GM12878 (cell line): ENCODE results near the gene MAPK8IP1. TPM values are rescaled to one million over a fixed set of nuclear protein-coding genes. Genes with fewer than 3 reads are reported as not detected.

ENCODE experiments used
- ATAC-seq: fragments of 200-7000 bp; cut with Tn5 transposase; 3 replicates; pipeline ENCODE4 v1.9.1; 2020; ENCODE audit warnings: mild to moderate bottlenecking, moderate library complexity
- BruUV-seq: library from RNA; stranded (reverse); fragments of 400-500 nt; replicated peaks from 2 replicates; lab custom pipeline; 2021; lab: Mats Ljungman, UMichigan
- CTCF ChIA-PET: fragments of 300-600 bp; sonication (Branson Sonifier 250); formaldehyde crosslinking; extraction: SDS; loops from one replicate; lab custom pipeline; 2021; ENCODE audit warnings: inconsistent platforms; lab: Yijun Ruan, JAX
- POLR2A ChIA-PET: fragments of 350-600 bp; formaldehyde crosslinking; extraction: SDS; loops from one replicate; lab custom pipeline; 2021; ENCODE audit warnings: inconsistent platforms; lab: Charles Lee
- RAD21 ChIA-PET: fragments of 300-600 bp; sonication (Branson Sonifier 250); formaldehyde crosslinking; loops from one replicate; lab custom pipeline; 2023; ENCODE audit warnings: antibody characterized with exemption; ENCODE audit not compliant: unreplicated experiment; lab: Charles Lee
- SMC1A ChIA-PET: fragments of 300-600 bp; sonication (Branson Sonifier 250); formaldehyde crosslinking; loops from one replicate; lab custom pipeline; 2023; ENCODE audit not compliant: unreplicated experiment, uncharacterized antibody; lab: Charles Lee
- DNase-seq: peaks from one replicate; pipeline ENCODE4 v3.0.0-alpha.2; 2011; ENCODE audit warnings: low read depth, low spot score
- FAIRE-seq: peaks from 3 replicates; lab custom pipeline; 2011; peaks lifted over from hg19 to GRCh38; lab: Jason Lieb, UNC
- H2AFZ ChIP-seq: 2 replicates; pipeline ENCODE4 v1.6.0; 2011; ENCODE audit warnings: low read depth, low read length, control low read depth; ENCODE audit not compliant: control insufficient read depth
- H3K27ac ChIP-seq: 2 replicates; pipeline ENCODE4 v1.5.1; 2011; ENCODE audit warnings: control low read depth; ENCODE audit not compliant: control insufficient read depth, insufficient read depth
- H3K27me3 ChIP-seq, 2 experiments: replicated peaks in 1 of 2; 2 replicates each; pipeline versions ENCODE4 v1.6.0 to v1.6.1; 2011; ENCODE audit warnings: low read length in 1 of 2; ENCODE audit not compliant: control insufficient read depth in 2 of 2, insufficient read depth in 2 of 2
- H3K36me3 ChIP-seq, 2 experiments: 2 replicates each; pipeline ENCODE4 v1.5.1; 2011; ENCODE audit warnings: low read length in 1 of 2; ENCODE audit not compliant: control insufficient read depth in 2 of 2, insufficient read depth in 2 of 2
- H3K4me1 ChIP-seq: 2 replicates; pipeline ENCODE4 v1.6.1; 2011; ENCODE audit warnings: mild to moderate bottlenecking, low read length, moderate library complexity, mixed read lengths; ENCODE audit not compliant: control insufficient read depth, insufficient read depth
- H3K4me2 ChIP-seq: 2 replicates; pipeline ENCODE4 v1.6.0; 2011; ENCODE audit warnings: control low read depth; ENCODE audit not compliant: control insufficient read depth, insufficient read depth
- H3K4me3 ChIP-seq: fragments of 200-600 bp; sonication (generic); 2 replicates; pipeline ENCODE4 v1.5.1; 2016
- H3K79me2 ChIP-seq: 2 replicates; pipeline ENCODE4 v1.6.0; 2011; ENCODE audit warnings: low read length; ENCODE audit not compliant: control insufficient read depth, insufficient read depth
- H3K9ac ChIP-seq: 2 replicates; pipeline ENCODE4 v1.8.0; 2011; ENCODE audit warnings: low read length, control low read depth, mixed read lengths; ENCODE audit not compliant: control insufficient read depth, insufficient read depth
- H3K9me3 ChIP-seq: replicated peaks from 3 replicates; pipeline ENCODE4 v1.5.1; 2011; ENCODE audit warnings: mild to moderate bottlenecking, low read length; ENCODE audit not compliant: control insufficient read depth, insufficient read depth
- H4K20me1 ChIP-seq: 2 replicates; pipeline ENCODE4 v1.6.0; 2011; ENCODE audit not compliant: control insufficient read depth, insufficient read depth
- ATF7 ChIP-seq: fragments of 450-650 bp; IDR thresholded peaks from 2 replicates; pipeline ENCODE4 v1.6.1; 2016; ENCODE audit warnings: low read depth, mild to moderate bottlenecking
- IKZF1 ChIP-seq: fragments of 450-650 bp; conservative IDR thresholded peaks from 2 replicates; pipeline ENCODE4 v1.6.1; 2017; ENCODE audit warnings: antibody characterized with exemption, mild to moderate bottlenecking
- NFIC ChIP-seq: IDR thresholded peaks from 2 replicates; pipeline ENCODE4 v1.6.1; 2012; ENCODE audit warnings: low read depth, mild to moderate bottlenecking, inconsistent platforms, low read length, moderate library complexity
- SMARCA5 ChIP-seq: fragments of 450-650 bp; IDR thresholded peaks from 2 replicates; pipeline ENCODE4 v1.6.1; 2017; ENCODE audit warnings: mild to moderate bottlenecking
- ZNF217 ChIP-seq: fragments of 450-650 bp; IDR thresholded peaks from 2 replicates; pipeline ENCODE4 v1.6.1; 2017; ENCODE audit warnings: antibody characterized with exemption, mild to moderate bottlenecking
- WGBS: methylation state at CpG from one replicate; pipeline ENCODE4 v1.1.6; 2016; ENCODE audit warnings: low lambda C conversion rate; ENCODE audit not compliant: insufficient replicate concordance, insufficient coverage; ENCODE audit errors: missing lambda C conversion rate; 5-methylcytosine and 5-hydroxymethylcytosine counted together
- in situ Hi-C: fragments of 300-500 bp; cut with MboI; formaldehyde crosslinking; loops from 9 replicates; pipeline ENCODE4 v1.14.3; 2018; ENCODE audit warnings: mixed read lengths
- intact Hi-C: fragments of 100-400 bp; cut with micrococcal nuclease; formaldehyde crosslinking; loops from one replicate; pipeline ENCODE4 v1.14.2; 2022; ENCODE audit not compliant: unreplicated experiment
- polyA plus RNA-seq, 11 experiments: library from polyadenylated mRNA; depleted of rRNA in 4 of 11; unstranded in 6 of 11; stranded (reverse) in 5 of 11; fragments of >200 nt; fragmentation: Nextera tagmentation in 4 of 11; fragmentation: Illumina TruSeq in 1 of 11; extraction: Ambion mirVana in 4 of 11; extraction: Trizol in 1 of 11; gene quantifications; 1 replicate in 1 of 11; 2 replicates in 10 of 11; pipeline versions ENCODE4 v1.2.1 to v1.2.3, GENCODE V29; 2011 to 2016; ENCODE audit warnings: inconsistent platforms in 2 of 11, missing spikeins in 2 of 11, low read depth in 1 of 11
- total RNA-seq, 4 experiments: library from RNA; depleted of rRNA in 3 of 4; stranded (reverse); fragments of >200 nt in 3 of 4; fragmentation: Illumina TruSeq in 1 of 4; extraction: Trizol in 1 of 4; gene quantifications; 2 replicates each; pipeline versions ENCODE4 v1.2.1 to v1.2.3, GENCODE V29; 2013 to 2021

Gene MAPK8IP1
- total and polyA plus RNA-seq, 10 of the 15 experiments (the other 5 are each of a cell fraction or from before 2014, with no cell fraction given) = 0.04 to 0.44 (median 0.11) TPM; not detected in 2

DNA sequence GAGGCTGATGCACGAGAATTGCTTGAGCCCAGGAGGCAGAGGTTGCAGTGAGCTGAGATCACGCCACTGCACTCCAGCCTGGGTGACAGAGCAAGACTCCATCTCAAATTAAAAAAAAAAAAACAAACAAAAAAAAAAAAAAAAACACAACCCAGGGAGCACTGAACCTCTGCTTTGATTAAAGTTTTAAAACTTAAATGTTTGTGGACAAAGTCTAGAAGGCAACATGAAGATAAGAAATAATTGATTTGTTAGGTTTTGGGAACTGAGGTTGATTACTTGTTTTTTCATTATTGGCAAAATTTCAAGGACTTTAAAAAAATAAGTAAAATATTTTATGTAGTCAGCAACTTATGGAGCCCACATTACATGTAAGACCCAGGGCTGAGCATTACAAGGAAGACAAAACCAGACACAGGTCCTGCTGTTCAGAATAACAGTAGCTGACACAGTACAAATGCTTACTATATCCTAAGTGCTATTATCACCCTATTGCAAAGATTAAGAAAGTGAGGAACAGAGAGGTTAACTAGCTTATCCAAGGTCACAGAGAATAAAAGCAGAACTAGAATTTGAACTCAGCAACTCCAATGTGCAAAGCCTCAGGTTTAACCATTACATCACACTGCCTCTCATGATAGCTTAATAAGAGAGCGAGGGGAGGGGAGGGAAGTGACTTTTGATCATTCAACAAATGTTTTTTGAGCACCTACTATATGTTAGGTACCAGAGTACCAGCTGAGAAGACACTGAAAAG lies 40.5 kb upstream of the MAPK8IP1 start:
- intact Hi-C loops = loop anchor here (10.0 kb wide), 2 partner anchors 160 to 280 kb away; partner anchors contain the start of gene PHF21A
- peaks cover 2% of the 10 kb centered on the region; the same call in 1 of the 2 replicates for H4K20me1 ChIP-seq
- ChIA-PET RAD21 (interaction anchor here (0.6 to 2.7 kb wide), 8 partner anchors 21 to 271 kb away, joined by 3 to 23 read pairs (median 4); partner anchors contain the start of genes PEX16 and SLC35C1), SMC1A (interaction anchor here (0.5 to 2.9 kb wide), 6 partner anchors 39 to 952 kb away, joined by 3 to 10 read pairs (median 4); partner anchors contain the start of gene PEX16), CTCF (interaction anchor here (0.7 to 6.4 kb wide), 7 partner anchors 11 to 897 kb away, joined by 3 to 36 read pairs (median 20); no protein-coding TSS in a partner anchor), POLR2A (interaction anchor here (0.7 to 2.7 kb wide), 5 partner anchors 26 to 46 kb away, joined by 3 to 27 read pairs (median 10); partner anchors contain the start of gene SLC35C1)
- DNase-seq = no peak
- ATAC-seq = no peak
- no peak overlapping the region for H3K9ac ChIP-seq
- no peak overlapping the region for H3K27ac ChIP-seq
- H3K9me3 ChIP-seq = no peaks in the 10 kb centered on the region
- H3K4me1 ChIP-seq = peaks cover 2% of the 10 kb centered on the region; the same call in 1 of the 2 replicates
- FAIRE-seq = no peak
- in situ Hi-C loops = no loop called here
- no peaks in the 10 kb centered on the region for H3K36me3 ChIP-seq
- no peak overlapping the region for H3K4me2 ChIP-seq
- H2AFZ ChIP-seq = no peak overlapping the region
- H3K27me3 ChIP-seq = no peaks in the 10 kb centered on the region
- no peak overlapping the region for H3K4me3 ChIP-seq
- H3K79me2 ChIP-seq = peaks cover 5% of the 10 kb centered on the region; the same call in 1 of the 2 replicates
- 0% methylated on average over 2 of the region's 3 CpGs for WGBS
- no peak for TF ChIP-seq NFIC
- TF ChIP-seq ZNF217 = peak; percentile 33; the same call in 1 of the 2 replicates
- 0 out of 2 replicates have a peak, but pooled peaks have one; percentile 39 for TF ChIP-seq SMARCA5
- no peak for TF ChIP-seq IKZF1
- TF ChIP-seq ATF7 = peak; percentile 27; the same call in 1 of the 2 replicates
- BruUV-seq = no TSS peak
